HepG2 (cell line): ENCODE results near the gene SPACDR. TPM values are rescaled to one million over a fixed set of nuclear protein-coding genes. Genes with fewer than 3 reads are reported as not detected.
A peak's percentile ranks its signal among the peaks of the same experiment; 100 is the strongest.

Source experiments
- AHR ChIP-seq: IDR thresholded peaks from 2 replicates; pipeline ENCODE4 v1.6.1; 2018; ENCODE audit warnings: missing genetic modification reagents, missing compliant biosample characterization
- CC2D1A ChIP-seq: sonication (generic); formaldehyde crosslinking; IDR thresholded peaks from 2 replicates; pipeline ENCODE4 v1.8.1; 2023; ENCODE audit warnings: mild to moderate bottlenecking, missing genetic modification reagents
- DDIT3 ChIP-seq: sonication (generic); formaldehyde crosslinking; IDR thresholded peaks from 2 replicates; pipeline ENCODE4 v1.4.0; 2020; ENCODE audit warnings: mild to moderate bottlenecking, missing genetic modification reagents
- HIVEP1 ChIP-seq: sonication (generic); formaldehyde crosslinking; IDR thresholded peaks from 2 replicates; pipeline ENCODE4 v1.4.0; 2020; ENCODE audit warnings: mild to moderate bottlenecking, missing genetic modification reagents
- PCBP1 ChIP-seq: fragments of 200-400 bp; formaldehyde crosslinking; IDR thresholded peaks from 2 replicates; pipeline ENCODE4 v1.6.1; 2017; ENCODE audit warnings: mild to moderate bottlenecking, low read depth, low read length, borderline replicate concordance
- PCBP2 ChIP-seq: fragments of 200-400 bp; formaldehyde crosslinking; optimal IDR thresholded peaks from 2 replicates; pipeline ENCODE3; 2018; ENCODE audit warnings: low read length, low read depth; ENCODE audit not compliant: poor library complexity, severe bottlenecking
- SIX1 ChIP-seq: sonication (generic); formaldehyde crosslinking; IDR thresholded peaks from 2 replicates; pipeline ENCODE4 v1.4.0; 2020; ENCODE audit warnings: missing genetic modification reagents, borderline replicate concordance
- TBL1XR1 ChIP-seq: fragments of 150-350 bp; IDR thresholded peaks from 2 replicates; pipeline ENCODE4 v1.6.1; 2014; ENCODE audit warnings: borderline replicate concordance, low read length; ENCODE audit not compliant: partially characterized antibody
- ZNF280D ChIP-seq: sonication (generic); formaldehyde crosslinking; IDR thresholded peaks from 2 replicates; pipeline ENCODE4 v1.5.1; 2020; ENCODE audit warnings: mild to moderate bottlenecking, missing genetic modification reagents
- ZNF292 ChIP-seq: sonication (generic); formaldehyde crosslinking; IDR thresholded peaks from 2 replicates; pipeline ENCODE4 v1.8.1; 2022; ENCODE audit warnings: mild to moderate bottlenecking, low read depth, missing genetic modification reagents, borderline replicate concordance
- ZNF460 ChIP-seq: sonication (generic); formaldehyde crosslinking; IDR thresholded peaks from 2 replicates; pipeline ENCODE4 v1.5.1; 2020; ENCODE audit warnings: missing genetic modification reagents, mild to moderate bottlenecking, borderline replicate concordance
- ZNF773 ChIP-seq: sonication (generic); formaldehyde crosslinking; IDR thresholded peaks from 2 replicates; pipeline ENCODE4 v1.4.0; 2020; ENCODE audit warnings: missing genetic modification reagents, borderline replicate concordance
- ZNF780A ChIP-seq: sonication (generic); formaldehyde crosslinking; IDR thresholded peaks from 2 replicates; pipeline ENCODE4 v1.8.0; 2022; ENCODE audit warnings: mild to moderate bottlenecking, missing genetic modification reagents, moderate library complexity
- polyA plus RNA-seq, 8 experiments: library from polyadenylated mRNA; depleted of rRNA in 3 of 8; stranded (reverse) in 7 of 8; unstranded in 1 of 8; fragments of >200 nt; fragmentation: Illumina TruSeq in 4 of 8; extraction: Trizol in 4 of 8; gene quantifications; 2 replicates each; pipeline versions ENCODE4 v1.2.1 to v1.2.3, GENCODE V29; 2011 to 2016; ENCODE audit warnings: low read depth in 4 of 8, missing spikeins in 1 of 8, mixed read lengths in 1 of 8; ENCODE audit not compliant: insufficient read depth in 1 of 8
- total RNA-seq, 5 experiments: library from RNA; depleted of rRNA; stranded (reverse); fragments of >200 nt; fragmentation: Illumina TruSeq; extraction: Trizol; gene quantifications; 2 replicates each; pipeline ENCODE4 v1.2.3, GENCODE V29; 2016; ENCODE audit warnings: low read depth in 1 of 5
- TF ChIP-seq, protein P1 (sequence below): sonication (generic); formaldehyde crosslinking; IDR thresholded peaks from 2 replicates; pipeline ENCODE4 v1.5.0; 2020; ENCODE audit warnings: mild to moderate bottlenecking, missing genetic modification reagents, moderate library complexity
- TF ChIP-seq, protein P2 (sequence below): sonication (generic); formaldehyde crosslinking; IDR thresholded peaks from 2 replicates; pipeline ENCODE4 v1.4.0; 2020; ENCODE audit warnings: mild to moderate bottlenecking, missing genetic modification reagents
- TF ChIP-seq, protein P3 (sequence below): sonication (generic); formaldehyde crosslinking; IDR thresholded peaks from 2 replicates; pipeline ENCODE4 v1.4.0; 2020; ENCODE audit warnings: missing genetic modification reagents, borderline replicate concordance
- TF ChIP-seq, protein P4 (sequence below): sonication (generic); formaldehyde crosslinking; IDR thresholded peaks from 2 replicates; pipeline ENCODE4 v1.8.1; 2023; ENCODE audit warnings: mild to moderate bottlenecking, missing genetic modification reagents

SPACDR gene
- total and polyA plus RNA-seq, 2 of the 13 experiments (the other 11 are each of a cell fraction or from before 2014, with no cell fraction given), result 0.41 TPM; not detected in 1

GRCh38 chr7:100469227-100470044 lies 5.4 kb upstream of the SPACDR start (continued):
- TF ChIP-seq, protein P1, sequence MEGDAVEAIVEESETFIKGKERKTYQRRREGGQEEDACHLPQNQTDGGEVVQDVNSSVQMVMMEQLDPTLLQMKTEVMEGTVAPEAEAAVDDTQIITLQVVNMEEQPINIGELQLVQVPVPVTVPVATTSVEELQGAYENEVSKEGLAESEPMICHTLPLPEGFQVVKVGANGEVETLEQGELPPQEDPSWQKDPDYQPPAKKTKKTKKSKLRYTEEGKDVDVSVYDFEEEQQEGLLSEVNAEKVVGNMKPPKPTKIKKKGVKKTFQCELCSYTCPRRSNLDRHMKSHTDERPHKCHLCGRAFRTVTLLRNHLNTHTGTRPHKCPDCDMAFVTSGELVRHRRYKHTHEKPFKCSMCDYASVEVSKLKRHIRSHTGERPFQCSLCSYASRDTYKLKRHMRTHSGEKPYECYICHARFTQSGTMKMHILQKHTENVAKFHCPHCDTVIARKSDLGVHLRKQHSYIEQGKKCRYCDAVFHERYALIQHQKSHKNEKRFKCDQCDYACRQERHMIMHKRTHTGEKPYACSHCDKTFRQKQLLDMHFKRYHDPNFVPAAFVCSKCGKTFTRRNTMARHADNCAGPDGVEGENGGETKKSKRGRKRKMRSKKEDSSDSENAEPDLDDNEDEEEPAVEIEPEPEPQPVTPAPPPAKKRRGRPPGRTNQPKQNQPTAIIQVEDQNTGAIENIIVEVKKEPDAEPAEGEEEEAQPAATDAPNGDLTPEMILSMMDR (CRISPR knock-in tag), result peak; percentile 95
- no peak for TF ChIP-seq AHR (CRISPR knock-in tag)
- TF ChIP-seq ZNF773 (CRISPR knock-in tag), result no peak
- no peak for TF ChIP-seq ZNF292 (CRISPR knock-in tag)
- no peak for TF ChIP-seq HIVEP1 (CRISPR knock-in tag)
- TF ChIP-seq ZNF780A (CRISPR knock-in tag), result no peak
- TF ChIP-seq DDIT3 (CRISPR knock-in tag), result no peak
- TF ChIP-seq CC2D1A (CRISPR knock-in tag), result no peak
- TF ChIP-seq PCBP2, result no peak
- TF ChIP-seq SIX1 (CRISPR knock-in tag), result no peak
- TF ChIP-seq PCBP1, result peak; percentile 86; the same call in 1 of the 2 replicates
- no peak for TF ChIP-seq TBL1XR1
- TF ChIP-seq, protein P2, sequence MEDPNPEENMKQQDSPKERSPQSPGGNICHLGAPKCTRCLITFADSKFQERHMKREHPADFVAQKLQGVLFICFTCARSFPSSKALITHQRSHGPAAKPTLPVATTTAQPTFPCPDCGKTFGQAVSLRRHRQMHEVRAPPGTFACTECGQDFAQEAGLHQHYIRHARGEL (CRISPR knock-in tag), result no peak
- TF ChIP-seq, protein P3, sequence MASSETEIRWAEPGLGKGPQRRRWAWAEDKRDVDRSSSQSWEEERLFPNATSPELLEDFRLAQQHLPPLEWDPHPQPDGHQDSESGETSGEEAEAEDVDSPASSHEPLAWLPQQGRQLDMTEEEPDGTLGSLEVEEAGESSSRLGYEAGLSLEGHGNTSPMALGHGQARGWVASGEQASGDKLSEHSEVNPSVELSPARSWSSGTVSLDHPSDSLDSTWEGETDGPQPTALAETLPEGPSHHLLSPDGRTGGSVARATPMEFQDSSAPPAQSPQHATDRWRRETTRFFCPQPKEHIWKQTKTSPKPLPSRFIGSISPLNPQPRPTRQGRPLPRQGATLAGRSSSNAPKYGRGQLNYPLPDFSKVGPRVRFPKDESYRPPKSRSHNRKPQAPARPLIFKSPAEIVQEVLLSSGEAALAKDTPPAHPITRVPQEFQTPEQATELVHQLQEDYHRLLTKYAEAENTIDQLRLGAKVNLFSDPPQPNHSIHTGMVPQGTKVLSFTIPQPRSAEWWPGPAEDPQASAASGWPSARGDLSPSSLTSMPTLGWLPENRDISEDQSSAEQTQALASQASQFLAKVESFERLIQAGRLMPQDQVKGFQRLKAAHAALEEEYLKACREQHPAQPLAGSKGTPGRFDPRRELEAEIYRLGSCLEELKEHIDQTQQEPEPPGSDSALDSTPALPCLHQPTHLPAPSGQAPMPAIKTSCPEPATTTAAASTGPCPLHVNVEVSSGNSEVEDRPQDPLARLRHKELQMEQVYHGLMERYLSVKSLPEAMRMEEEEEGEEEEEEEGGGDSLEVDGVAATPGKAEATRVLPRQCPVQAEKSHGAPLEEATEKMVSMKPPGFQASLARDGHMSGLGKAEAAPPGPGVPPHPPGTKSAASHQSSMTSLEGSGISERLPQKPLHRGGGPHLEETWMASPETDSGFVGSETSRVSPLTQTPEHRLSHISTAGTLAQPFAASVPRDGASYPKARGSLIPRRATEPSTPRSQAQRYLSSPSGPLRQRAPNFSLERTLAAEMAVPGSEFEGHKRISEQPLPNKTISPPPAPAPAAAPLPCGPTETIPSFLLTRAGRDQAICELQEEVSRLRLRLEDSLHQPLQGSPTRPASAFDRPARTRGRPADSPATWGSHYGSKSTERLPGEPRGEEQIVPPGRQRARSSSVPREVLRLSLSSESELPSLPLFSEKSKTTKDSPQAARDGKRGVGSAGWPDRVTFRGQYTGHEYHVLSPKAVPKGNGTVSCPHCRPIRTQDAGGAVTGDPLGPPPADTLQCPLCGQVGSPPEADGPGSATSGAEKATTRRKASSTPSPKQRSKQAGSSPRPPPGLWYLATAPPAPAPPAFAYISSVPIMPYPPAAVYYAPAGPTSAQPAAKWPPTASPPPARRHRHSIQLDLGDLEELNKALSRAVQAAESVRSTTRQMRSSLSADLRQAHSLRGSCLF (CRISPR knock-in tag), result no peak
- no peak for TF ChIP-seq ZNF280D (CRISPR knock-in tag)
- TF ChIP-seq ZNF460 (CRISPR knock-in tag), result no peak
- TF ChIP-seq, protein P4, sequence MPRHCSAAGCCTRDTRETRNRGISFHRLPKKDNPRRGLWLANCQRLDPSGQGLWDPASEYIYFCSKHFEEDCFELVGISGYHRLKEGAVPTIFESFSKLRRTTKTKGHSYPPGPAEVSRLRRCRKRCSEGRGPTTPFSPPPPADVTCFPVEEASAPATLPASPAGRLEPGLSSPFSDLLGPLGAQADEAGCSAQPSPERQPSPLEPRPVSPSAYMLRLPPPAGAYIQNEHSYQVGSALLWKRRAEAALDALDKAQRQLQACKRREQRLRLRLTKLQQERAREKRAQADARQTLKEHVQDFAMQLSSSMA (CRISPR knock-in tag), result no peak
